HG02943 (cell line): ENCODE results near the gene TTLL9.

Experiments used
- ATAC-seq: cut with Tn5 transposase; IDR thresholded peaks from one replicate; pipeline ENCODE4 v1.9.1; 2021; ENCODE audit warnings: mild to moderate bottlenecking, low read depth, moderate library complexity; ENCODE audit not compliant: unreplicated experiment

TTLL9 gene

DNA sequence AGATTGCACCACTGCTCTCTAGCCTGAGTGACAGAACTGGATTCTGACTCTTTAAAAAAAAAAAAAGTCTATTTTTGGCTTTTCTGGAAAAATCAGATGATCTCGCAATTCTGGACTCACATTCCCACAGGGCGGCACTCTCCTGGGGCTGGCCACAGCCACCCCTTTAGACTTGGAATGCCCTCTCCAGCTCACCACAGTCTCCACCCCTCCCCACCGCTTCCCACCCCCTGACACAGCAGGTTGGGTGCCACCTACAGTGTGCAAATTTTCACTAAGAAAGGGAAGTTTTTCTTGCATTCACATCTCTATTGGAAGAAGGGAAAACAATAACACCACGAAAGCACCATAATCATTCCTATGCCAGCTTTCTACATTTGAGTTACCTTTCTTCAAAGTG is 66.0 kb downstream of the TTLL9 start:
- ATAC-seq, result no peak

DNA sequence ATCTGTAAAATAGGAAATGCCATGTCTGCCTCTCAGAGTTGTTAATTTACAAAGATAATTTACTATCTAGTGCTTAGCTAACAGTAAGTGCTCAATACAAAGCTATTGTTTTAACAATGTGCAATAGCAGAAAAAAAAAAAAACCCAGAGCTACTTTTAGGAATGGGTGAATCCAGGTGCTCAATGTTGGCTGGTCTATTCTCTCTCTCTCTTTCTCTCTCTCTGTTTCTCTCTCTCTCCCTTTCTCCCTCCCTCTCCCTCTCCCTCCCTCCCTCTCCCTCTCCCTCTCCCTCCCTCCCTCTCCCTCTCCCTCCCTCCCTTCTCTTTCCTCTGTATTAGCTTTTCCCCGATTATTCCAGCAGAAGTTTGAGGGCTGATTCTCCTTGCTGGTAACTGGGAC is 67.4 kb downstream of the TTLL9 start:
- ATAC-seq, result no peak

DNA sequence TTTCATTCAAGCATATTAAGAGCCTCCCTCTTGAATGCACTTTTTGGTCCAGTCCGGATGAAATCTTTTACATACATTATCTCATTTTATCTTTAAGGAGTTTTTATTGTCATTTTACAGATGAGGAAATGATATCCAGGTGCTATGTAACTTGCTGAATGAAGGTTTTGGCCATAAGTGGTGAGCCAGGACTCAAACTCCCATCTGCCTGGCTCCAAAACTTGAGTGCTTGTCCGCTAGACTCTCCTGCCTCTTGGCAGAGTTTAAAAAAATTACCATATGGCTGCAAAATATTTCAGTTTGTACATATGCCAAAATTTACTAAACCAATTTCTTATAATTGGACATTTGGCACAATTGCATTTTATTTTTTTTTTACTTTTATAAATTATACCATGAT is 69.2 kb downstream of the TTLL9 start:
- ATAC-seq, result no peak

DNA sequence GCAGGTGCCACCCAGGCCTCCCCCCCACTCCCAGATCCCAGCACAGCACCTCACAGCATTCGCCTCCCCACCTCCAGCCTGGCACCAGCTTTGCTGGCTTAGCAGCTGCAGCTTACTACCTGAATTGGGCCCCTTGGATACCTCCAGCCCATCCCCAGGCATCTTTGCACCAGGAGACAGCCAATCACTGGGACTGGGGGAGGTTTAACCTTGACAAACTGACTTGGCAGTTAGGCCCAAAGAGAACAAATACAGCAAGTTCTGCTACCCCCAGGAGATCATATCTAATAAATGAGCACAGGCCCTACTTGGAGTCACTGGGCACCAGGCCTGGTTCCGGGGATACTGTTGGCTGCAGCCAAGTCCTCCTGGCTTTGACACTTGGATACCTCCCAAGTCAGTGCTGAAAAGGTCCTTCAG is 72.6 kb downstream of the TTLL9 start:
- ATAC-seq, result no peak

DNA sequence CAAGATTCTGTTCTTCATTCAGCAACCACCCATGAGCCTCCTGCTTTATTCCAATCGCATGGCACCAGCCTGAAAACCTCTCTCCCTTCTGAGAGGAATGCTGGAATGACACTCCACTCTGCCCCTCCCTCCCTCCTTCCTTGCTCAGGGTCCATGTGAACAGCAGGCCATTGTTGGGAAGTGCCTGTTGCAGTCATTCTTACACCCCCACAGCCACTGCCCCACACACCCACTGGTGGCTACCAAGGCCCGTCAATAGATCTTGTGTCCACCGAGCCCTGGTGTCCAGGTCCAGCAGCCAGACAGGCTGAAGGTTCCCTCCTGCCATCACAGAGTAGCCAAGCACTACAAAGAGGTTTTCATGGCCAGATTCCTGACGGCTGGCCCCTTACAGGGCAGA is 74.9 kb downstream of the TTLL9 start:
- ATAC-seq, result no peak

DNA sequence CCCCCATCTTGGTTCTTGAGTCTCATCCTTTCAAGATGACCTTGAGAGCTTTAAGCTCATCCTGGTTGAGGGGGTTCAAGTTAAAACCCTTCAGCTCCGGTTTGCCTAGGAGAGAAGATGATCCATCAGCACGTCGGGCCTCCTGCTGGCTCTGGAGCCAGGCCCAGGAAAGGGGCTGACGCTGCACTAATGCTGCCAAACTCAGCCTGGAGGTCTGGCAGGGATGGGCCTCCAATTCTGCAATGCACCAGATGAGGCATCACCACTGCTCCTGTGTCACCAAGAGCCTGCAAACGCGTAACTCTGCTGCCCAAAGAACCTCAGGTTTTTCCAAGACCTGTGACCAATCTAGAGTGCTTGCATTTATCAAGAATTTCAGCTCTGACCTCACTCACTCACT is 75.4 kb downstream of the TTLL9 start:
- ATAC-seq, result no peak

DNA sequence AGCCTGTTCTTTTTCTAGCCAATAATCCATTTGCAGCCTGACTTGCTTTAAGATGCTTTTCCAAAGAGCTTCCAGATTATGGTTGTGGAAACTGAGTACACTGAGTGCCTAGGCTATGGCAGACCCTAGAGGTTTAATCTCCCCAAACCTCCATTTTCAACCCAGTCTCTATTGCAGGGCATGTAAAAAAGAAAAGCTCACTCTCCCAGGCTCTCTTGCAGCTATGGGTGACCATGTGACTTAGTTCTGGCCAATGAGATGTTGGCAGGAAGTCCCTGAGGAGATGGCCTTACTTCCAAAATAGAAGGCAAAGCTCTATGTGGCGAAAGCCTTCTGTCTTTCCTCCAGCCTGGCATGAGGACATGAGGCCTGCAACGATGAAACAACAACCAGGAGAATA is 77.6 kb downstream of the TTLL9 start:
- no peak for ATAC-seq

DNA sequence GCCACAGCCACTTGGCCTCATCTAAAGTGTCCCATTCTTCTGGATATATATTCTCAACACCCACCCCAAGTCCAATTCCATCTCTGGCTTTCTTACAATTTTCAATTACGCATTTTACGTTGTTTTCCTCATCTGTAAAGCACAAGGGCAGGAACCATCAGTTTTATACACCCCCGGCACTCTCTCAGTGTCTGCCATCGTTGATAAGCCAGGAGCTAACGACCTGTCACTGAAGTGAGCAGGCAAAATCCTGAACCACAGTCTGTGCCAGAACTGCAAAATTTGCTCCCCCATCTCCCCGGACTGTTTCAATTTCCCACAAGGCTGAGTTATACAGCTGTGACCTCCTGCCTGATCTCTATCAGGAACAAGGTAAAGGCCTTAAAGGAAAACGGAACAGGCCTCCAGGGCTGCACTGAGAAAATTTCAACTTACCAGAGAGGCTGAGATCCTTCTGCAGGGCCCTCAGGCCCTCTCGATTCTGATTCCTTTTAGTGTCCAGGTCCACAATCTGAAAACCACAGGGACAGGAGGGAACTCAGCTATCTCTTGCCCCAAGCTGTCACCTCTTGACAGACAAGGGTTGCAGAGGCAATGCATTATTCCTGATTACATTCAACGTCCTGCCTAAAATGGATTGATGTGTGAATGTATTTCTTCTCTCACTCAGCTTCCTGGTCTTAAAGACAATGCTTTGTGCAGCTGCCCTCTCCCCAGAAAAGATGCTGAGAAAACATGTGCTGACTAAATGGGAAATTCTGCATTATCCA is 79.6 kb downstream of the TTLL9 start:
- no peak for ATAC-seq

DNA sequence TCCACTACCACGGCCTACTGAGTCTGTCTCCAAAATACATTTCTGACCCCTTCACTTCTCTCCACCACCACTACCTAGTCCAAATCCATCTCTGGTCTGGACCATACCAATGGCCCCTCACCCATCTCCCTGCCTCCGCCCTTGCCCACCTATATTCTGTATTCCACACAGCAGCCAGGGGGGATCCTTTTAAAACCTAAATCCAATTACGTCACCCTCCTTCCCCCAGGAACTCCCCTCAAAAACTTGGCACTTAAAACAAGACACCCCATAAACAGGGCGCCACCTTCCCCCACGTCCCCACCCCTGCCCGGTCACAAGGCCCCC is 80.7 kb downstream of the TTLL9 start:
- ATAC-seq, result no peak

DNA sequence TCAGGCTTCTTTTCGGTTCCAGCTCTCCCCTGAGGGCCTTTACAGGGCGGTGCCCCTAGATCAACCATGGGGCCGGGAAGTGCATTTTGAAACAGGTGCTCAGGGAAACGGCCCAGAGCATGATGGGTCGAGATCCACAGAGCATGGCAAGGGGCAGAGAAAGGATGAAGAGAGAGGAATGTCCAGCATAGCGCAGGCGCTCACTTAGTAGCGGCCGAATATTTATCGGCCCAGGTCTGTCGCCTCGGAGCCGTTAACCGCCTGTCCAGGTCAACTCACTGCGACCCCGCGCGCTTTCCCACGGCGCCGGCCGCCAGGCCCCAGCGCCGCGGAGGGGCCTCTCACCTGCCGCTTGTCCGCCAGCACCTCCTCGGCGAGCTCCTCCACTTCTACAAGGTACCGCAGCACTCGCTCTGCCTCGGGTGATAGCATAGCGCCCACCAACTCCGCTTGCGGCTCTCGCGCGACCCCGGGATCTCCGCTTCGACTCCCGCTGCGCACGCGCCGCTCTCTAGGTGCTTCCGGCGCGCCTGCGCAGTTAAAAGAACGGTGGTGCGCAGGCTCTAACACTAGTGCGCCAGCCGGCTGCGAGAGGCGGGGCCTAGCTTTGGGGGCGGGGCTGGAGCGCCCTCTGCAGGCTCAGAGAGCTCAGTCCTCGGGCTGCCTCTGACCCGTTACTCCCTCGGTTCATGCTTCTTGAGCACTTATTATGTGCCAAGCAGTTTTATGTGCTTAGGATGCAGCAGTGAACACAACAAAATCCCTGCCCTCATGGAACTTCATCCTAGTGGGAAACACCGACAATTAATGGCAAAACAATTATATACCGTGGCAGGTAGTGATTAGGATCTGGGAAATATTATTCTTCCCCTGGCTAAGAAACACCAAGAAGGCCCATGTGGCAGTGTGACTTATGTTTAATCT is 81.4 kb downstream of the TTLL9 start, which contains the start of gene PDRG1:
TSS of gene PDRG1 (minus strand) at position 517 of the 924 bp plus-strand sequence. CDS start at position 432, 85 bp downstream.
- peak; percentile 85 for ATAC-seq

DNA sequence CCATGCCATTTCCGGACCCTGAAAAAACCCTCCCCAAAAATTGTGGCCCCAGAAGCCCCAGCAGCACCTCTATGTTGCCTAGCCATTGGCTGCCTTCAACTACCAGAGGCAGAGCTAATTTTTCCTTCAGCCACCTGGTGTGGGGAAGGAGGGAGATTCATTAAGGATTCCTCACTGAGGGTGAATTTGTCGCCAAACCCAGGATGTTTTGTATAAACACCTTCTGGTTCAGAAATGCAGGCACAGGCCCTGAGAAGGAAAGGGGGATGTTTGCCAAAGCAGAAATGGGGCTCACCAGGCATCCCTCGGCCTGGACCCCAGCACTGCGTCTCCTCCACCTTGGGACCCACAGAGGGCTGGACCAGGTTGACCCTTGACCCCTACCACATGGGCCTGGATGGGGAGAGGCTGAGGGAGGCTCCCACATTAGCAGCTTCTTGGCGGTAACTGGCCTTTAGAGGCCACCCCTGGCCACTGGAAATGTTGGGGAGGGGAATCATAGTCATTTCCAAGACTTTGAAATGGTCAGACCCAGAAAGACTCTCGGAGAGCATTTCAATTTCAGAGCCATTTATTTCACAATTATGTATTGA is 83.2 kb downstream of the TTLL9 start:
- no peak for ATAC-seq

DNA sequence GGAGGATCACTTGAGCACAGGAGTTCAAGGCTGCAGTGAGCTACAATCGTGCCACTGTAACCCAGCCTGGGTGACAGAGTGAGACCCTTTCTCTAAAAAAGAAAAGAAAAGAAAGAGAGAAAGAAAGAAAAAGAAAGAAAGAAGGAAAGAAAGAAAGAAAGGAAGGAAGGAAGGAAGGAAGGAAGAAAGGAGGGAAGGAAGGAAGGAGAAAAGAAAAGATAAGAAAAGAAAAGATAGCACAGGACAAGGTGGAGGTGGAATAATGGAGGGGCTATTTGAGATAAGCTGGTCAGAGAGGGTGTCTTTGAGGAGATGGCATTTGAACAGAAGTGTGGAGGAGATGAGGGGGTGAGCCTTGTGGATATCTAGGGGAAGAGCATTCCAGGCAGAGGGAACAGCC is 84.1 kb downstream of the TTLL9 start:
- no peak for ATAC-seq

DNA sequence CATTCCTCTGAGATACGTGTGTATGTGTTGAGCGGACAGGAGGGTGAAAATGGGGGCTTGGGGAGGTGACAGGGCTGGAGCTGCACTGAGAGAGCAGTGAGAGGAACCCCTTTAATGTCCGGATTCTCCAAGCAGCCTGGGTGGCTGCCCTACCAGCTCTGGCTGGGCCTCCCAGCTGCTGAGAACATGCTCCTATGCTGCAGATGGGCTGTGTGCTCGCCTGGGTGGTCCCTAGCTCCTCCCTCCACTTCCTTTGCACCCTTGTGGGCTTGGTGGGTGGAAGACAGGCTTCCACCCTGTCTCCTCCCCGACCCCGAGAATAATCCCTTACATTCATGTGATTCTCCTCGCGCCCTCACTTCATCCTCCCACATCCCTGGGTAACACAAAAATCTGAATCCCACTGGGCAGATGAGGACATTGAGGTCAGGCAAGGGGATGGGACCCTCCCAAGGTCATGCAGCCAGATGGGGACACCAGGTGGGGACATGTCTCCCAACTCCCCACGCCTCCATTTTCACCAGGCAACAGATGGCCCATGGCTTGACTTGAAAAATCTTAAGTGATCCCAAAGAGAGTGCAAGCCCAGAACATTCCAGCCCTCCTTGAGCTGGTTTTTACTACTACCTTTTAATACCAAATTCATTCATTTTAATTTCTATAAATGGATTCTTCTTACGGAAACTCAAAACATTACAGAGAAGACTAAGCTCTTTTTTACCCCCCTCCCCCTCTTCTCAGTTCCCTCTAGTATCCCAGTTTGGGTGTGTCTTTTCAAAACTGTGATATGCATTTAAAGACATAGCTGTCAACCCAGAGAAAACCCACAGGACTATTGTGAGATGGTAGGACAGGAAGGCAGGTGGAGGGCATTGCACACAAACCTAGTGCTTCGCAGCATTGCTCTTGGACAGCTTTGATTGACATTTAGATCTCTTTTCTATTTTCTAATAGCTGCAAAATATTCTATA is 86.4 kb downstream of the TTLL9 start:
- ATAC-seq, result no peak

DNA sequence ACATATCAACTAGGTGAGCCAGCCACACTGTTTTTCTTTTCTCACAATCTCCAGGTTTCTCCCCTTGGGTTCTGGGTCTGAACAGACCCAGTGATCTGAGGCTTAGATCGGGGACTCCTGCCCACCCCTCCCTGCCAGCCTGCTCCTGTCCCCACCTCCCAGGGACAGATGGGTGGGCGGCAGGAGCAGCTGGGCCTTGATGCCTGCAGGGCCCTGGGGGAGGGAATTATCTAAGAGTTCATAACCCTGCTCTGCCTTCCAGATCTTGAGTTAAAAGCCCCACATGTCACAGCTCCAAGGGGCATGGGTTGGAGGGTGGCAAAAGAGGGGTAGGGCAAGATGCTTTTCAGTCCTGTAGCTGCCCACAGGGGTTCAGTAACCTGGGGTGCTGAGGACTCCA is 92.3 kb downstream of the TTLL9 start:
- ATAC-seq, result no peak

DNA sequence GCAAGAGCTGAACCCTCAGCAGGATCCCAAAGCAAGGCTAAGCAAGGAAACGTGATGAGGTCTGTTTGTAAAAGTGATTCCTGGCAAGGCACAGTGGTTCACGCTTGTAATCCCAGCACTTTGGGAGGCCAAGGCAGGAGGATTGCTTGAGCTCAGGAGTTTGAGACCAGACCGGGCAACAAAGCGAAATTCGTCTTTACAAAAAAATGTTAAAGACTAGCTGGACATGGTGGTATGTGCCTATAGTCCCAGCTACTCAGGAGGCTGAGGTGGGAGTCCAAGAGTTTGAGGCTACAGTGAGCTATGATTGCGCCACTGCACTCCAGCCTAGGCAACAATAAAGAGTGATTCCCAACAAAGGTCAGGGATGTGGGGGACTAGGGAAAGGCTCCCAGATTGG is 93.5 kb downstream of the TTLL9 start:
- ATAC-seq, result no peak

DNA sequence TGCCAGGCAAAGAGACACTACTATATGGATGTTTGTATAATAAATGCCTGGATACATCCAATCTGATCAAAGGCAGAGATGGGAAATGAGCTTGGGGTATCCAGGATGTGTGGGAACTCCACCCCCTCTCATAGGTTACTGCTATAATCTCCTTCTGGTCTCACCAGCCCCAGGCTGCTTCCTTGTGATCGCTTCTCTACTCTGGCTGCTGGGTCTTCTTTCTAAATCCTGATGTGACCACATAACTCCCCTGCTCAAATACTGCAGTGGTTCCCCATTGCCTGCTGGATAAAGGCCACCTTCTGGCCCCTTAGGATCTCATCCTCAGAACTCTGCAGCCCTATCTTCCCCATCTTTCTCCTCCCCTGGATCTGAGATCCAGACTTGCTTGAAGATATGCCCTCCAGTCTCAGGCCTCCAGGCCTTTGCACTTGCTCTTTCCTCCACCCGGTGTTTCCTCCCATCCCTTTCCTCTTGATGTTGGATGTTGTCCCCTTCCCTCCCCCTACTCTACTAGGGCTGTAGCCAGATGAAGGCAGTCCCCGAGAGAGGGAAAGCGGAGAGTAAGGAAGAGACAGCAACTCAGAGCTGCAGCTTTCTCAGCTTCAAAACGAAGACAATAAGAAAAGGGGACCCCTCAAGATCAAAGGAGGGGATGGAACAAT is 96.7 kb downstream of the TTLL9 start:
- ATAC-seq, result no peak

DNA sequence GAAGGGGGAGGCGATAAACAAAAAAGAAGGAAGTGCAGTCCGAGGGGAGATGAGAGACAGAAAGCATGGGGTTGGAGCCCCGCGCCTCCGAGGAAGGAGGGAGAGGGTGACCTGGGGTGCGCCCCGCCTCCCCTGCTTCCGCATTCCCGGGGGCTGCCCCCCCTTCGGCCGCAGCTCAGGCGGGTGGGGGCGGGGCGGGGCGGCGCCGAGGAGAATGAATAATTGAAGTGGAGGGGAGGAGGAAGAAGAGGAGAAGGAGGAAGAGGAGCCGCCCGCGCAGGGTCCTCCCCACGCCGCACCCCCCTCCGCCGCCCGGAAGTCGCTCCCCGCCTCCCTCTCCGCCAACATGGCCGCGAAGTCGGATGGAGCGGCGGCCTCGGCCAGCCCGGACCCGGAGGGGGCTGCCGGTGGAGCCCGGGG is 97.4 kb downstream of the TTLL9 start, which contains the start of gene XKR7:
TSS of gene XKR7 (plus strand) at position 322 of the 420 bp plus-strand sequence. CDS start at position 347, 25 bp downstream.
- ATAC-seq, result no peak

DNA sequence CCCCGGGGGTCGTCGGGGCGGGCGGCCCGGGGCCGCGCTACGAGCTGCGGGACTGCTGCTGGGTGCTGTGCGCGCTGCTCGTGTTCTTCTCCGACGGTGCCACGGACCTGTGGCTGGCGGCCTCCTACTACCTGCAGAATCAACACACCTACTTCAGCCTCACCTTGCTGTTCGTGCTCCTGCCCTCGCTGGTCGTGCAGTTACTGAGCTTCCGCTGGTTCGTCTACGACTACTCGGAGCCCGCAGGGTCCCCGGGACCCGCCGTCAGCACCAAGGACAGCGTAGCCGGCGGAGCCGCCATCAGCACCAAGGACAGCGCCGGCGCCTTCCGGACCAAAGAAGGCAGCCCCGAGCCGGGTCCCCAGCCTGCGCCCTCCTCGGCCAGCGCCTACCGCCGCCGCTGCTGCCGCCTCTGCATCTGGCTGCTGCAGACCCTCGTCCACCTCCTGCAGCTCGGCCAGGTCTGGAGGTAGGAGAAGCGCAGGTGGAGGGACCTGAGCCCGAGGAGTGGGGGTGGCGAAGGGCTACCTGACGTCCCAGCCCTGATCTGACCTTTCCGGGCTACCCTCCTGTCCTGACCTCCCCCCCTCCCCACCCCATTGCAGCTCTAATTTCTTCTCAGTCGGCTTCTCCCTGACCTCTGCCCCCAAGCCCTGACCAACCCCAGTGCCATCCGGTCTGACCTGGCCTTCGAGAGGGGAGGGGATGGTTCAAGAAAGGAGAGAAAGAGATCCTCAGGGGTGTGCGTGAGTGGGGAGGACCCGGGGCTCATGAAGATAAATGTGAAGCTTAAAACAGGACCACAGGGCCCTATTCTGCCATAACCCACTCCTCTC is 98.1 kb downstream of the TTLL9 start:
- ATAC-seq, result no peak

DNA sequence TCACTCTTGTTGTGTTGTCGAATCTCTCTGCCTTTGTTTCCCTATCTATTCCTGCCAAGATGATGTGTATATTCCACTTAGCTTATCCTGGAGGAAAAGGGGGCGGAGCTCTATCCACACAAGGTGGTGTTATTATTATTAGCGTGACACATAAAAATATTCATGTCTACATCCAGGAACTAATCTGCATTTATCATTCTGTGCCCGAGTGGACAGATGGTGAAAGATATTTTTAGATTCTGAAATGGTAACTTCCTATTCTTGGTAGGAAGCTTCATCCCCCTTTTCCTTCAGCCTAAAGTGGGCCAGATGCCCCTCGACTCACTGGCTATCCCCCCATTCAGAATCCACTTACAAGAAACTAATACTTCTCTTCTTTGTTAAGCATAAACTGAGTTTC is 99.6 kb downstream of the TTLL9 start:
- no peak for ATAC-seq
